ENCODE data around the gene KRTAP5-3. TPM values are rescaled to one million over a fixed set of nuclear protein-coding genes. Genes with fewer than 3 reads are reported as not detected.

Gene KRTAP5-3
- polyA plus RNA-seq, 4 donors = not detected

DNA sequence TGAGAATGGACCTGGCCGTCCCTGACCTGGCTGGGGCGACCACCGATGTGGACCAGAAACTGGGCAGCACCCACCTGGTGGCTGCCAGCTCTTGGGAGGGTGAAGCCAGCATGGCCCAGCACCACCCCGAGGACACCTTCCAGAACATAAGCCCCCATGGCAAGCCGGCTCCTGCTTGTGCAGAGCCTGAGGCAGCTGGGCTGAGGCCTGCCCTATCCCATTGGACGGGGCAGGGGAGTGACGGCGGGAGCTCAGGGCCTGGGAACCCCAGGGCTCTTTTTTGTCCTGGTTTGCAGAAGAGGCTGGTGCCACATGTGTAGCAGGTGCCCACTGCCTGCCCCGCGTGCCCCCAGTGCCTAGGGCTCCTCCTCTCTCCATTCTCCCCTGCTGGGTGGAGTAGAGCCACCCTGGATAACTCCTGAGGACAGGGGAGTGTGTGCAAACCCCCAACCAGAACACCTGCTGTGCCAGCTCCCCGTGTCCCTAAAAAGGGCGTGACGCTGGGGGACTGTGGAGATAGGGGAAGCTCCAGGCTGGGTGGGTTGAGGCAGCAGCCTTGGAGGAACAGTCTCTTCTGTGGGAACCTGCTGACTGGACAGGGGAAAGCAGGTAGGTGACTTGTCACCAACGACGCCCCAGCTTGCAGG, 48.1 kb downstream of the KRTAP5-3 start:
- no peak overlapping the region for H3K4me3 ChIP-seq (ENCODE audit: low read depth in 1 of 3, low read length in 3 of 3)
- DNase-seq (no peak), FAIRE-seq (no peak)
- peaks cover 0 to 87% (median 0%) of the 10 kb centered on the region in 3 donors for H3K36me3 ChIP-seq (ENCODE audit: control insufficient read depth in 3 of 3, insufficient read depth in 2 of 3, low read depth in 1 of 3, low read length in 3 of 3)
- peaks cover 0 to 78% (median 0%) of the 10 kb centered on the region in 3 donors for H3K4me1 ChIP-seq (ENCODE audit: control insufficient read depth in 3 of 3, insufficient read depth in 2 of 3, low read depth in 1 of 3, low read length in 2 of 3)
- H3K27ac ChIP-seq (ENCODE audit: low read depth in 1 of 3, low read length in 2 of 3) = peak overlapping the region in 2 of 3 donors; percentile 56 to 83
- H3K27me3 ChIP-seq (ENCODE audit: control insufficient read depth in 3 of 3, insufficient read depth in 3 of 3, low read length in 3 of 3) = no peaks in the 10 kb centered on the region
- WGBS, 3 donors = 67 to 81% (median 76%) methylated on average over 15 of the region's 15 CpGs
- no peaks in the 10 kb centered on the region for H3K9me3 ChIP-seq (ENCODE audit: control insufficient read depth in 2 of 2, insufficient read depth in 1 of 2, low read depth in 1 of 2, low read length in 1 of 2)

DNA sequence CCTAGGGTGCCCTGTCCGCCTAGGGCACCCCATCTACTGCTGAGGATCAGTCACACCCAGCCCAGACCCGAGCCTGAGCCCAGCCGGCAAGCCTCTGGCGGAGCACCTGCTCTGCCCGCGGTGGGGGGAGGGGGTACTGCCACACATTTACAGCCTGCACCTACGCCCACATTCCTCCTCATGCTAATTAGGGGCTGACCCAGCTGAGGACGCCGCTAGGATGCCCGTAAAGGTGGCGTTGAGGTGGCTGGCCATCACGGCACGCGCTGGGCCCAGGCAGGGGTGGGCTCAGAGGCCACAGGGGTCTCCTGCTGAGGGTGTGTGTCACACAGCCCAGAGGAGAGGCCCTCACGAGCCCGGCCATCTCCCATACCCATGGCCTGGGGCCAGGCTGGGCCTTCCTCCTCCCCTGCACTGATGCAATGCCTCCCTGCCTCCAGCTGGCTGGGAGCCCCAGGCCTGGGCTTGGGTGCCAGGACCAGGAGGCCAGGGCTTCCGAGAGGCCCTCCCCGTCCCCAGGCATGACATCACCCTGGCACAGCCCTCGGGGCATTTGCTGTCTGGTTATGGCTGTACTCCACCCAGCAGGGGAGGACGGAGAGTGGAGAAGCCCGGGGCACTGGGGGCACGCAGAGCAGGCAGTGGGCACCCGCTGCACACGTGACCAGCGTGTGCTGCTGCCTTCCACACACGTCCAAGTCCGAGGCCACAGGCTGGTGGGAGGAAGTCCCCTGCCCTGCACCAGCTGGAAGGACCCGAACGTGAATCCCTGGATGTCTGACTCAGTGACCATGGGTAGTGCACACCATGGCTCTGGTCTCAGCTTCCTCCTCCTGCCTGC, 48.9 kb downstream of the KRTAP5-3 start:
- Histone ChIP-seq H3K9me3 (ENCODE audit: control insufficient read depth in 2 of 2, insufficient read depth in 1 of 2, low read depth in 1 of 2, low read length in 1 of 2) (no peaks in the 10 kb centered on the region), H3K4me3 (ENCODE audit: low read depth in 1 of 3, low read length in 3 of 3) (no peak overlapping the region), H3K4me1 (ENCODE audit: control insufficient read depth in 3 of 3, insufficient read depth in 2 of 3, low read depth in 1 of 3, low read length in 2 of 3) (peaks cover 0 to 78% (median 0%) of the 10 kb centered on the region in 3 donors), H3K27ac (ENCODE audit: low read depth in 1 of 3, low read length in 2 of 3) (peak overlapping the region; percentile 77 to 83 (median 79)), H3K27me3 (ENCODE audit: control insufficient read depth in 3 of 3, insufficient read depth in 3 of 3, low read length in 3 of 3) (no peaks in the 10 kb centered on the region), H3K36me3 (ENCODE audit: control insufficient read depth in 3 of 3, insufficient read depth in 2 of 3, low read depth in 1 of 3, low read length in 3 of 3) (peaks cover 0 to 86% (median 0%) of the 10 kb centered on the region in 3 donors)
- DNase-seq (peak; percentile 89 to 94), FAIRE-seq (no peak)
- WGBS, 3 donors = 7 to 47% (median 23%) methylated on average over 24 to 29 of the region's 29 CpGs

DNA sequence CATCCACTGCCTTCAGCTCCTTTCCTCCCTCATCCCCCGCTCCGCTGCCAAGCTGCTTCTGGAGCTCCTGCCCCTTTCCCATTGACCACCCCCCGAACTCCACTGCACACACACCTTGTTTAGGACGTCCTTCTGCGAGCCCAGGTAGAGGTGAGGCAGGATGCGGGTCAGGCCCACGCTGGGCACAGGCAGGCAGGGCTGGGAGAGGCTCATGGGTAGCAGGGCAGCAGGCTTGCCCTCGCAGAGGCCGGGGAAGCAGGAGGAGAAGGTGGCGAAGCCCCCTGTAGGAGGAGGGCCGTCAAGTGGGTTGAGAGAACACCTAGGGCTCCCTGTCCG, 49.5 kb downstream of the KRTAP5-3 start:
- DNase-seq (no peak), FAIRE-seq (no peak)
- Histone ChIP-seq H3K27me3 (ENCODE audit: control insufficient read depth in 3 of 3, insufficient read depth in 3 of 3, low read length in 3 of 3) (no peaks in the 10 kb centered on the region), H3K9me3 (ENCODE audit: control insufficient read depth in 2 of 2, insufficient read depth in 1 of 2, low read depth in 1 of 2, low read length in 1 of 2) (no peaks in the 10 kb centered on the region), H3K4me1 (ENCODE audit: control insufficient read depth in 3 of 3, insufficient read depth in 2 of 3, low read depth in 1 of 3, low read length in 2 of 3) (peaks cover 0 to 78% (median 0%) of the 10 kb centered on the region in 3 donors), H3K27ac (ENCODE audit: low read depth in 1 of 3, low read length in 2 of 3) (peak overlapping the region; percentile 77 to 83 (median 79)), H3K4me3 (ENCODE audit: low read depth in 1 of 3, low read length in 3 of 3) (no peak overlapping the region), H3K36me3 (ENCODE audit: control insufficient read depth in 3 of 3, insufficient read depth in 2 of 3, low read depth in 1 of 3, low read length in 3 of 3) (peaks cover 0 to 82% (median 0%) of the 10 kb centered on the region in 3 donors)
- WGBS, 3 donors = 19 to 64% (median 46%) methylated on average over 12 of the region's 12 CpGs

DNA sequence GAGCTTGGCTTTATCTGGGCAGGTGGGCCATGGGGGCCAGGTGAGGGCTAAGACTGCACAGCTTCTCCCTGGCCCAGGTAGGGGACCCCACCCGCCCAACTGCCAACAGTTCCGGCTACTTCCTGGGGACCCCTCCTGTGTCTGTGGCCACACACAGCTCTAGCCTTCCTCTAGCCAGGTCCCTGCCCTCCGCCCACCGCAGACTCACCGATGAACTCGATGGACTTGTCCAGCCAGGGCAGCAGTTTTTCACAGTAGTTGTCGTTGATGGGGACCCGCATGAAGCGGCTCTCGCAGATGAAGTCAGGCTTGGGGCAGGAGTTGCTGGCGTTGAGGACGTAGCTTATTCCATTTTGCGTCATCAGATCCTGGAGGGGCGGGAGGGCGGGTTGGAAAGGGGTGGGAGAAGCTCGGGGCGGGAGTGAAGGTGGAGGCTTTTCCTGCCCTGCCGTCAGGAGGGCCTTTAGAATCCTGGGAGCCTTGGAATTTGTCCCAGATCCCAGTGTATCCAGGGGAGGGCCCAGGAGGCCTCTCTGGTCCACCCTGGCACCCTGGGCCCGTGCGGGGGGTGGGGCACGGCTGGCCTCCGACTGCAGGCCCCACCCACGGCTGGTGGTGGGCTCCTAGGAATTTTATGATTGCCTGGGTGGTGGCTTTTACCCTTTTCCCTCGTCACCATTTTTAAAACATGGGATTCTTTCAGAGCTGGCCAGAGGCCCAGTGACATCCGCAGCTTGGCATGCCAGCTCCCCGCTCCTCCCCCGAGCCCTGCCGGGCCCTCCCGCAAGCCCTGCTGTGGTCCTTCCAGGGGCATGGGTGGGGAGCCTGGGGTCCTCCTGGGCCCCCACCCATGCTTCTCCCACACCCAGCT, 50.1 kb downstream of the KRTAP5-3 start:
- peaks cover 0 to 75% (median 0%) of the 10 kb centered on the region in 3 donors for H3K36me3 ChIP-seq (ENCODE audit: control insufficient read depth in 3 of 3, insufficient read depth in 2 of 3, low read depth in 1 of 3, low read length in 3 of 3)
- DNase-seq (peak in 1 of 2 donors; percentile 62), FAIRE-seq (no peak)
- H3K9me3 ChIP-seq (ENCODE audit: control insufficient read depth in 2 of 2, insufficient read depth in 1 of 2, low read depth in 1 of 2, low read length in 1 of 2) = no peaks in the 10 kb centered on the region
- H3K27ac ChIP-seq (ENCODE audit: low read depth in 1 of 3, low read length in 2 of 3) = peak overlapping the region; percentile 77 to 83 (median 79)
- no peaks in the 10 kb centered on the region for H3K27me3 ChIP-seq (ENCODE audit: control insufficient read depth in 3 of 3, insufficient read depth in 3 of 3, low read length in 3 of 3)
- H3K4me1 ChIP-seq (ENCODE audit: control insufficient read depth in 3 of 3, insufficient read depth in 2 of 3, low read depth in 1 of 3, low read length in 2 of 3) = peaks cover 0 to 80% (median 0%) of the 10 kb centered on the region in 3 donors
- no peak overlapping the region for H3K4me3 ChIP-seq (ENCODE audit: low read depth in 1 of 3, low read length in 3 of 3)
- WGBS, 3 donors = 42 to 57% (median 50%) methylated on average over 24 to 29 of the region's 29 CpGs

Other genes starting within 250 kb of the KRTAP5-3 start
- gene BRSK2, start 218.5 kb downstream of the KRTAP5-3 start, polyA plus RNA-seq = 1 to 10 TPM in 2 of 4 donors, under 1 TPM in 1, not detected in 1; 0.27 to 7.9 (median 3.3) TPM
- 10 to 100 TPM; 28.3 to 48.6 (median 42.0) TPM for gene MOB2, start 121.7 kb downstream of the KRTAP5-3 start, polyA plus RNA-seq
- gene DUSP8, start 36.2 kb downstream of the KRTAP5-3 start, polyA plus RNA-seq = 10 to 100 TPM in 1 of 4 donors, 1 to 10 TPM in 3; 3.1 to 15.0 (median 7.1) TPM
- gene KRTAP5-1, start 23.2 kb downstream of the KRTAP5-3 start, polyA plus RNA-seq = 1 to 10 TPM in 1 of 4 donors, not detected in 3; 2.0 TPM
- under 1 TPM in 1 of 4 donors, not detected in 3; 0.07 TPM for gene KRTAP5-2, start 10.2 kb downstream of the KRTAP5-3 start, polyA plus RNA-seq
- not detected for gene KRTAP5-4, start 13.7 kb upstream of the KRTAP5-3 start, polyA plus RNA-seq
- gene KRTAP5-5, start 21.3 kb upstream of the KRTAP5-3 start, polyA plus RNA-seq = under 1 TPM in 1 of 4 donors, not detected in 3; 0.65 TPM
- not detected for gene KRTAP5-6, start 88.7 kb upstream of the KRTAP5-3 start, polyA plus RNA-seq
- under 1 TPM in 3 of 4 donors, not detected in 1; 0.32 to 0.54 (median 0.43) TPM for gene IFITM10, start 142.1 kb upstream of the KRTAP5-3 start, polyA plus RNA-seq
- gene CTSD, start 155.5 kb upstream of the KRTAP5-3 start, polyA plus RNA-seq = 100 to 1,000 TPM; 537 to 799 (median 556) TPM
- gene SYT8, start 226.5 kb upstream of the KRTAP5-3 start, polyA plus RNA-seq = 10 to 100 TPM in 2 of 4 donors, 1 to 10 TPM in 2; 3.1 to 46.5 (median 24.2) TPM
- 1 to 10 TPM in 3 of 4 donors, under 1 TPM in 1; 0.49 to 8.9 (median 8.2) TPM for gene TNNI2, start 230.5 kb upstream of the KRTAP5-3 start, polyA plus RNA-seq
- gene LSP1, start 244.6 kb upstream of the KRTAP5-3 start, polyA plus RNA-seq = 10 to 100 TPM in 3 of 4 donors, 1 to 10 TPM in 1; 4.5 to 45.1 (median 22.3) TPM